Fibroblast of pulmonary artery (primary cell): Measurements from ENCODE around the gene ARPC2.
"Not testable (repeated sequence)": the region's sequence is repeated elsewhere in the genome, so short reads cannot be mapped to it uniquely, and the experiment has no call there.

Experiments
- DNase-seq: peaks from one replicate; pipeline ENCODE4 v3.0.0-alpha.2; 2010; ENCODE audit warnings: low read depth
- H3K4me3 ChIP-seq: replicated peaks from 2 replicates; pipeline ENCODE4 v1.5.1; 2011; ENCODE audit warnings: low read depth, mild to moderate bottlenecking, control low read depth, low read length, moderate library complexity
- CTCF ChIP-seq: IDR thresholded peaks from 2 replicates; pipeline ENCODE4 v1.5.1; 2011; ENCODE audit warnings: mild to moderate bottlenecking, control low read depth, low read length, inconsistent platforms; ENCODE audit errors: missing control alignments

ARPC2 gene

DNA sequence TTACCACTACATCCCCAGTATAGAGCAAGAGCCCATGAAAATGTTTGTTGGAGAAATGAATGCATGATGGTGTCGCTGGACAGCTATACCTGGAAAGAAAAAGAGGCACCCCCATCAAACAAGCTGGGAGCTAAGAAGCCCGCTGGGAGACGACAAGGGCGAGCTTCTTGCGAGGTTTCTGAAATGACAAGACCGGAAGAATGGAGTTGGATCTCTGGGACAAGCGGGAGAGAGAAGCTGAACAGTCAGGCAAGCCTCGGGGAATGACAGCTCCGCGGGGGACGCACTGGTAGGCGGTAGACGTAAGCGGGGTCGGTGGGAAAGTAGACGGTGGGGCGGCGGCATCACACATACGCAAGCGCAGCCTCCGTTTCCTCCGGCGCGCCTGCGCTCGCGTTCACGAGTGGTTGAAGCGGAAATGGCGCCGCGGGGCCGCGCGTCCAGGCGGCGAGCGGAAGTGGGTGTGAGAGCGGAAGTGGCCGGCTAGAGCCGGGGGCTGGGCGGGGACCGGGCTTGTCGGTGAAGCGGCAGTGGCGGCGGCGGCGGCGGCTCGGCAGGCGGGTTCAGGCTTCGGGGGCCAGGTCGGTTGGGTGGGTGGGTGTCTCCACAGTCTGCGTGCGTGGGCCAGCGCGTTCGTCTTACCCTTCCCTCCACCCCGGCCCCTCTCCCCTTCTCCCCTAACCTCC, at the start of gene ARPC2:
Gene ARPC2 (plus strand): TSS at position 516 of the 686 bp plus-strand sequence. CDS start 282 bp downstream, outside the sequence.
- TF ChIP-seq CTCF: no peak
- peak within 1 kb of the TSS; percentile 96 for H3K4me3 ChIP-seq
- peak; percentile 97 for DNase-seq

GRCh38 chr2:218168016-218168415, 49.0 kb upstream of the ARPC2 start:
- H3K4me3 ChIP-seq: no peak overlapping the region
- DNase-seq: no peak
- TF ChIP-seq CTCF: no peak

GRCh38 chr2:218168635-218169462, 48.1 kb upstream of the ARPC2 start:
- DNase-seq: peak; percentile 47
- H3K4me3 ChIP-seq: no peak overlapping the region
- peak; percentile 79 for TF ChIP-seq CTCF

DNA sequence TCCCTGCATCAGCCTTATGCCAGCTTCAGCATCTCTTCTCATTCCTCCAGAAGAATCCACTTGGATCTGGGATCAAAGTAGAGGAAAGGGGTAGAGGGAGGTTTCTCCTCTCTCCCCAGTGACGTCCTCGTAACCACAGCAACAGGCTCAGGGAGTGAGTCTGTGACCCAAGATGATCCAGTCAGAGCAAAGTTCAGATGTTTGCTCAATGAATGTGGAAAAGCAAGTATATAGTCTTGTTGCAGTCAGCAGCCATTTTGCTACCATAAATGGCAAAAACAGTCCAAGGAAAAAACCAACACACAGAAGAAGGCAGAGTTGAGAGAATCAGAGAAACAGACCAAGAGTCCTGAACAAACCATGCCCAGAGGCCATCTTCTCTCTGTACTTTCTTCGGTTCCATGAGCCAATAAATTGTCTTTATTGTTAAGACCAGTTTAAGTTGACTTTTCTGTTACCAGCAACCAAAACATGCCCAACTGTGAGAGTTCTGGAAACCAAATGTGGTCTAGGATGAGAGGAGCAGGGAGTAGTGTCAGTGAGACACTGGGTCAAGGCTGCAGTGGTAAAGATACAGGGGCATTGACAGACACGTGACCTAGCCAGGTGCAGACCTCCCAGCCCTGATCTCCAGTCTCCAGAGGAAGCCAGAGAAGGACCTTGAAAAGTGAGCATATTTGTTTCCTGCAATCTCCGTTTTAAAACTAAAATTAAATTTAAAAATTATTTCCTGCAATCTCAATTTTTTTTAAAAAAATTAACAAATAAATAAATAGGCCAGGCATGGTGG, 47.0 kb upstream of the ARPC2 start:
- TF ChIP-seq CTCF: no peak
- DNase-seq: no peak
- no peak overlapping the region for H3K4me3 ChIP-seq

DNA sequence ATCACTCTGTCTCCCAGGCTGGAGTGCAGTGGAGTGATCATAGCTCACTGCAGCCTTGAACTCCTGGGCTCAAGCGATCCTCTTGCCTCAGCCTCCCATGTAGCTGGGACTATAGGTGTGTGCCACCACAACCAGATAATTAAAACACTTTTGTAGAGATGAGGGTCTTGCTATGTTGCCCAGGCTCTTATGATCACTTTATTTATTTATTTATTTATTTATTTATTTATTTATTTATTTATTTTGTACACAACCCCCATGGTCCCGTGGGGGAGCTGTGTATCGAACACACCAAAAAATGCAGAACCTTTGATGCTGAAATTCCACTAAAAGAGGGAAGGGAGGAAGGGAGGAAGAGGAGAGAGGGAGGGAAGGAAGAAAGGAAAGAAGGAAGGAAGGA, 45.2 kb upstream of the ARPC2 start:
- DNase-seq, H3K4me3 ChIP-seq: not testable (repeated sequence)

- no peak for TF ChIP-seq CTCF
- no peak overlapping the region for H3K4me3 ChIP-seq
- DNase-seq: no peak
These were observed 44.1 kb upstream of the ARPC2 start for GRCh38 chr2:218172845-218173244.

- DNase-seq: no peak
- TF ChIP-seq CTCF: no peak
- H3K4me3 ChIP-seq: no peak overlapping the region
These were observed 37.2 kb upstream of the ARPC2 start for GRCh38 chr2:218179782-218180181.
